ENCODE measurements around the gene PARG. TPM values are rescaled to one million over a fixed set of nuclear protein-coding genes. Genes with fewer than 3 reads are reported as not detected.

The PARG gene
- total RNA-seq, 4 donors from 2014 or later = 31.8 to 40.2 (median 35.6) TPM

GRCh38 chr10:49784681-49785080, 157.1 kb downstream of the PARG start:
- Histone ChIP-seq H3K27me3 (no peaks in the 10 kb centered on the region), H3K36me3 (no peaks in the 10 kb centered on the region), H3K27ac (no peak overlapping the region), H3K9me3 (no peaks in the 10 kb centered on the region), H3K4me1 (no peaks in the 10 kb centered on the region), H3K4me3 (no peak overlapping the region)
- DNase-seq (ENCODE audit: low spot score in 2 of 2) = no peak
- 66 to 68% methylated on average over 8 of the region's 8 CpGs for WGBS, 2 donors
- TF ChIP-seq EP300 (IDR thresholded peaks at IDR 0.05) (no peak), POLR2A (IDR thresholded peaks at IDR 0.05) (no peak)
- TF ChIP-seq, protein P1, sequence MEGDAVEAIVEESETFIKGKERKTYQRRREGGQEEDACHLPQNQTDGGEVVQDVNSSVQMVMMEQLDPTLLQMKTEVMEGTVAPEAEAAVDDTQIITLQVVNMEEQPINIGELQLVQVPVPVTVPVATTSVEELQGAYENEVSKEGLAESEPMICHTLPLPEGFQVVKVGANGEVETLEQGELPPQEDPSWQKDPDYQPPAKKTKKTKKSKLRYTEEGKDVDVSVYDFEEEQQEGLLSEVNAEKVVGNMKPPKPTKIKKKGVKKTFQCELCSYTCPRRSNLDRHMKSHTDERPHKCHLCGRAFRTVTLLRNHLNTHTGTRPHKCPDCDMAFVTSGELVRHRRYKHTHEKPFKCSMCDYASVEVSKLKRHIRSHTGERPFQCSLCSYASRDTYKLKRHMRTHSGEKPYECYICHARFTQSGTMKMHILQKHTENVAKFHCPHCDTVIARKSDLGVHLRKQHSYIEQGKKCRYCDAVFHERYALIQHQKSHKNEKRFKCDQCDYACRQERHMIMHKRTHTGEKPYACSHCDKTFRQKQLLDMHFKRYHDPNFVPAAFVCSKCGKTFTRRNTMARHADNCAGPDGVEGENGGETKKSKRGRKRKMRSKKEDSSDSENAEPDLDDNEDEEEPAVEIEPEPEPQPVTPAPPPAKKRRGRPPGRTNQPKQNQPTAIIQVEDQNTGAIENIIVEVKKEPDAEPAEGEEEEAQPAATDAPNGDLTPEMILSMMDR (IDR thresholded peaks at IDR 0.05) = no peak

- no peaks in the 10 kb centered on the region for H3K36me3 ChIP-seq
- H3K4me3 ChIP-seq = no peak overlapping the region
- no peak for DNase-seq (ENCODE audit: low spot score in 2 of 2)
- H3K4me1 ChIP-seq = no peaks in the 10 kb centered on the region
- H3K27me3 ChIP-seq = no peaks in the 10 kb centered on the region
- no peak for TF ChIP-seq EP300 (IDR thresholded peaks at IDR 0.05)
- TF ChIP-seq, protein P1 (IDR thresholded peaks at IDR 0.05) = no peak
- TF ChIP-seq POLR2A (IDR thresholded peaks at IDR 0.05) = no peak
- 49 to 52% methylated on average over 5 of the region's 5 CpGs for WGBS, 2 donors
- no peak overlapping the region for H3K27ac ChIP-seq
- H3K9me3 ChIP-seq = no peaks in the 10 kb centered on the region
These were observed 158.2 kb downstream of the PARG start for GRCh38 chr10:49783645-49784044.

DNA sequence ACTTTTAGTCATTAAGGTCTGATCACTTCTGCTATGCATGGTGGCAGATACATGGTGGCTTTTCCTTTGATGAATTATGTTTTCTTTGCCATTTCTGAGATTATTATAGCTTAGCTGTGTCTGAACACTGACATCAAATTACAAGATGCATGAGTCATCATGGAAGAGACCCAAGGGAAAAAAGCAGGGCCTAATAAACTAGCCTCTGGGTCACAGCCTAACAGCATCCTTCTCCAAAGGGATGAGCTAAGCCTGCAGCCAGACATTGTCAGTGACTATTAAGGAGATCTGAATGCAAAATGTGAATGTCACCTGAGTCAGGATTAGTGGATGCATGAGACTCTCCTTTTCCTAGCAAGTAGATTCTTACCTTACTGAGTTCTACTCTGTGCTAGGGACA, 160.6 kb downstream of the PARG start:
- H3K27ac ChIP-seq = no peak overlapping the region
- H3K4me3 ChIP-seq = no peak overlapping the region
- H3K27me3 ChIP-seq = no peaks in the 10 kb centered on the region
- DNase-seq (ENCODE audit: low spot score in 2 of 2) = no peak
- no peaks in the 10 kb centered on the region for H3K36me3 ChIP-seq
- TF ChIP-seq EP300 (IDR thresholded peaks at IDR 0.05) (no peak), POLR2A (IDR thresholded peaks at IDR 0.05) (no peak)
- TF ChIP-seq, protein P1 (IDR thresholded peaks at IDR 0.05) = no peak
- H3K4me1 ChIP-seq = no peaks in the 10 kb centered on the region
- H3K9me3 ChIP-seq = peaks cover 0 to 4% (median 0%) of the 10 kb centered on the region in 4 donors

GRCh38 chr10:49778197-49778596, 163.6 kb downstream of the PARG start:
- no peaks in the 10 kb centered on the region for H3K27me3 ChIP-seq
- no peaks in the 10 kb centered on the region for H3K36me3 ChIP-seq
- no peak overlapping the region for H3K27ac ChIP-seq
- WGBS, 2 donors = 69 to 78% methylated on average over 3 of the region's 3 CpGs
- no peak overlapping the region for H3K4me3 ChIP-seq
- no peak for DNase-seq (ENCODE audit: low spot score in 2 of 2)
- H3K4me1 ChIP-seq = no peaks in the 10 kb centered on the region
- no peak for TF ChIP-seq POLR2A (IDR thresholded peaks at IDR 0.05)
- TF ChIP-seq, protein P1 (IDR thresholded peaks at IDR 0.05) = no peak
- TF ChIP-seq EP300 (IDR thresholded peaks at IDR 0.05) = no peak
- H3K9me3 ChIP-seq = peaks cover 0 to 4% (median 0%) of the 10 kb centered on the region in 4 donors

GRCh38 chr10:49776851-49777250, 165.0 kb downstream of the PARG start:
- H3K36me3 ChIP-seq = no peaks in the 10 kb centered on the region
- H3K27me3 ChIP-seq = no peaks in the 10 kb centered on the region

More at GRCh38 chr10:49776851-49777250, 165.0 kb downstream of the PARG start:
- no peak overlapping the region for H3K4me3 ChIP-seq
- DNase-seq (ENCODE audit: low spot score in 2 of 2) = no peak
- 74 to 80% methylated on average over 4 of the region's 4 CpGs for WGBS, 2 donors
- H3K9me3 ChIP-seq = peaks cover 0 to 4% (median 0%) of the 10 kb centered on the region in 4 donors
- no peak overlapping the region for H3K27ac ChIP-seq
- H3K4me1 ChIP-seq = no peaks in the 10 kb centered on the region
- TF ChIP-seq POLR2A (IDR thresholded peaks at IDR 0.05) (no peak), EP300 (IDR thresholded peaks at IDR 0.05) (no peak)
- TF ChIP-seq, protein P1 (IDR thresholded peaks at IDR 0.05) = no peak

All from tibial nerve (tissue), 4 donors.